OCI-LY7 (cell line): ENCODE measurements around the gene LRFN2.

Experiments used
- CTCF ChIP-seq: fragments of 200-600 bp; sonication (generic); conservative IDR thresholded peaks from 2 replicates; pipeline ENCODE4 v1.5.1; 2014; ENCODE audit warnings: mild to moderate bottlenecking, antibody characterized with exemption, low read length, moderate library complexity, mixed read lengths
- EZH2phosphoT487 ChIP-seq: fragments of 200-600 bp; sonication (generic); IDR thresholded peaks from 2 replicates; pipeline ENCODE4 v1.6.1; 2018; ENCODE audit warnings: low read depth, borderline replicate concordance, mild to moderate bottlenecking, mixed run types, antibody characterized with exemption, low read length, moderate library complexity, mixed read lengths

GRCh38 chr6:40542175-40542764 is 44.9 kb downstream of the LRFN2 start:
- TF ChIP-seq CTCF: no peak
- TF ChIP-seq EZH2phosphoT487: no peak
